Measurements from ENCODE around the gene HIVEP2. TPM values are rescaled to one million over a fixed set of nuclear protein-coding genes. Genes with fewer than 3 reads are reported as not detected.

HIVEP2 gene
- total and polyA plus RNA-seq, 2 donors (not counting 3 experiments of a cell fraction or from before 2014, with no cell fraction given), result 1.3 to 4.7 TPM

GRCh38 chr6:142898927-142899895 lies 45.8 kb downstream of the HIVEP2 start:
- ChIA-PET CTCF (no interaction called here), POLR2A (no interaction called here)
- DNase-seq (ENCODE audit: low read depth, low spot score) (no peak), FAIRE-seq (no peak)
- intact Hi-C loops (cut with micrococcal nuclease), result no loop called here
- H3K4me2 ChIP-seq (ENCODE audit: insufficient read depth, low read length), result no peak overlapping the region
- no peaks in the 10 kb centered on the region for H3K9me1 ChIP-seq (replicated peaks; ENCODE audit: control insufficient read depth, extremely low read depth, insufficient read depth, low read length)
- no peak overlapping the region for H3K9ac ChIP-seq (replicated peaks; ENCODE audit: extremely low read depth, insufficient read depth, low read length)
- H3K4me3 ChIP-seq (replicated peaks in 1 of 3; ENCODE audit: insufficient read depth in 1 of 3, low read depth in 1 of 3, low read length in 3 of 3), result no peak overlapping the region
- peaks cover 10% of the 10 kb centered on the region for H3K4me1 ChIP-seq (ENCODE audit: control insufficient read depth, extremely low read depth, insufficient read depth, low read length)
- H3K27me3 ChIP-seq (ENCODE audit: control insufficient read depth in 2 of 2, insufficient read depth in 2 of 2, low read length in 2 of 2), result no peaks in the 10 kb centered on the region
- TF ChIP-seq GATA2 (IDR thresholded peaks at IDR 0.05; ENCODE audit: insufficient read depth, insufficient read length, low read depth, low read length) (no peak), MAX (IDR thresholded peaks at IDR 0.05; ENCODE audit: insufficient read depth, insufficient read length) (no peak), POLR2A (IDR thresholded peaks at IDR 0.05; ENCODE audit: low read depth, low read length) (no peak), FOS (IDR thresholded peaks at IDR 0.05; ENCODE audit: borderline replicate concordance, insufficient read depth, low read length) (no peak), MYC (IDR thresholded peaks at IDR 0.05; ENCODE audit: low read depth, low read length) (no peak), POLR2AphosphoS5 (IDR thresholded peaks at IDR 0.05; ENCODE audit: insufficient read depth, low read depth, low read length) (no peak), JUN (IDR thresholded peaks at IDR 0.05; ENCODE audit: borderline replicate concordance, insufficient read depth, insufficient read length, low read depth) (no peak), EZH2 (IDR thresholded peaks at IDR 0.05; ENCODE audit: borderline replicate concordance, low read depth, low read length, severe bottlenecking) (no peak), CTCF (IDR thresholded peaks at IDR 0.05; ENCODE audit: extremely low read depth in 1 of 2, insufficient read depth in 1 of 2, low read depth in 1 of 2, low read length in 2 of 2) (no peak)
- no TSS peak for BruUV-seq (replicated peaks)
- no peaks in the 10 kb centered on the region for H4K20me1 ChIP-seq (replicated peaks; ENCODE audit: control insufficient read depth, extremely low read depth, insufficient read depth, low read length)
- no peaks in the 10 kb centered on the region for H3K79me2 ChIP-seq (ENCODE audit: control insufficient read depth, insufficient read depth, low read length)
- dilution Hi-C loops (cut with MboI; ENCODE audit: extremely low pct_ligation_motif_present, low sequenced_read_pairs), result no loop called here
- no peak overlapping the region for H2AFZ ChIP-seq (ENCODE audit: low read depth, low read length)
- no peak overlapping the region for H3K27ac ChIP-seq (ENCODE audit: insufficient read depth, low read depth, low read length)
- no peaks in the 10 kb centered on the region for H3K9me3 ChIP-seq (replicated peaks; ENCODE audit: control insufficient read depth, insufficient read depth, low read length)
- H3K36me3 ChIP-seq (ENCODE audit: control insufficient read depth in 2 of 2, extremely low read depth in 1 of 2, insufficient read depth in 2 of 2, low read length in 2 of 2), result no peaks in the 10 kb centered on the region
